CD4-positive, alpha-beta T cell treated with Interleukin-1 beta for 1 hour (primary cell): ENCODE results near the gene ZNF331.
A peak's percentile ranks its signal among the peaks of the same experiment; 100 is the strongest.
"Not testable (repeated sequence)": the region's sequence is repeated elsewhere in the genome, so short reads cannot be mapped to it uniquely, and the experiment has no call there.

Experiments used
- DNase-seq, 2 donors: peaks; one replicate each; pipeline ENCODE4 v3.0.0-alpha.2; 2020 to 2022

The ZNF331 gene

DNA sequence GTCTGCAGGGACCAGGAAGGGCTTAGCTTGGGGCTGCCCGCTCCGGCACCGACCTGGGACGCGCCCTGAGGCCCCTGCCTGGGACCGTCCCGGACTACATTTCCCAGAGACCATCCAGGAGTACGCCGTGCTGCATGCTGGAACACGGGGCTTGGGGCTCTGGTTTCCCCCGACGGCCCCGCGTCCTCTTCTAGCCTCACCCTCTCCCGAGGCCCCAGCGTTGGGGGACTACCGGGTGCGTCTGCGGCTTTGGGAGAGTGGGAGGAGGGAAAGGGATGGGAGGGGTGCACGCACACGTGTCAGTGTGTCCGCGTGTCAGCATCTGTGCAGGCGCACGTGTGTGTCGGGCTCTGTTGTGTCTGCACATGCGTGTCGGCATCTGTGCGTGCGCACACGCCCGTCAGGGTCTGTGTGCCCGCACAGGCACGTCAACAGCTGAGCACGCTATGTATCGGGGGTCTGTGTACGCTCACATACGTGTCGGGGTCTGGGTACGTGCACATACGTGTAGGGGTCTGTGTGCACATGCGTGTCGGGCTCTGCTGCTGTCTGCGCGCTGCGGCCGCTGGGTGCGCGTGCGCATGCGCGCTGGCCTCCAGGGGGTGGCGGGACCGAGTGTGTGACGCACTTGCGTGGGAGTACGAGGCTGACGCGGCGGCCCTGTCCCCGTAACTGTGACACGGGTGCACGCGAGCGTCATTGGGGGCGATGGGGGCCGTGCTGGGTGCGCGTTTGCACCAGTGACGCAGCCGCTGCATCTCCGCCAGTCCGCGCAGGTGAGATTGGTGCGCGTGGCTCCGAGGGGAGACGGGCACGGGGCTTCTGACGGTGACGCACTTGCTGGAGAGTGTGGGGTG lies at the start of gene ZNF331:
ZNF331 (plus strand) TSS at position 625 of the 857 bp plus-strand sequence. CDS start 31,232 bp downstream, outside the sequence.
- DNase-seq, result peak; percentile 91 to 96

GRCh38 chr19:53492153-53492552 lies 45.8 kb upstream of the ZNF331 start:
- DNase-seq, result no peak

DNA sequence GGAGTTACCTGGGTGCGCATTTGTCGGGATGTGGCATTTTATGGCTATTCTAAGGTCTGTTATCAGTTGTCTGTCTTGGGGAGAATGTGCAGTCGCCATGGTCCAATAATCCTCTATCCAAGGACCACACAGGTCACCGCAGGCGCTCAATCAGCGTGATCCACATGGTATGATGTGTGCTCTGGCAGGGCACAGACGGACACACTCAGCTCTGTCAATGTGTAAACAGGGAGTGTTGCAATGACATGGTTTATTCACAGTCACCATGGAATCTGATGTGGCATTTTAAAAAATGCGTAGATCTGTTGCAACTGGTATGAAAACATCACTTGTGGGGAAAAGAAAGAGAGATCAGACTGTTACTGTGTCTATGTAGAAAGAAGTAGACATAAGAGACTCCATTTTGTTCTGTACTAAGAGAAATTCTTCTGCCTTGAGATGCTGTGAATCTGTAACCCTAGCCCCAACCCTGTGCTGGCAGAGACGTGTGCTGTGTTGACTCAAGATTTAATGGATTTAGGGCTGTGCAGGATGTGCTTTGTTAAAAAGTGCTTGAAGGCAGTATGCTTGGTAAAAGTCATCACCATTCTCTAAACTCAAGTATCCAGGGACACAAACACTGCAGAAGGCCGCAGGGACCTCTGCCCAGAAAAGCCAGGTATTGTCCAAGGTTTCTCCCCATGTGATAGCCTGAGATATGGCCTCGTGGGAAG lies 40.5 kb upstream of the ZNF331 start:
- not testable (repeated sequence) for DNase-seq

GRCh38 chr19:53498024-53498395 lies 39.9 kb upstream of the ZNF331 start:
- DNase-seq, result not testable (repeated sequence)

- not testable (repeated sequence) for DNase-seq
Measured at GRCh38 chr19:53503151-53503550, 34.8 kb upstream of the ZNF331 start.

DNA sequence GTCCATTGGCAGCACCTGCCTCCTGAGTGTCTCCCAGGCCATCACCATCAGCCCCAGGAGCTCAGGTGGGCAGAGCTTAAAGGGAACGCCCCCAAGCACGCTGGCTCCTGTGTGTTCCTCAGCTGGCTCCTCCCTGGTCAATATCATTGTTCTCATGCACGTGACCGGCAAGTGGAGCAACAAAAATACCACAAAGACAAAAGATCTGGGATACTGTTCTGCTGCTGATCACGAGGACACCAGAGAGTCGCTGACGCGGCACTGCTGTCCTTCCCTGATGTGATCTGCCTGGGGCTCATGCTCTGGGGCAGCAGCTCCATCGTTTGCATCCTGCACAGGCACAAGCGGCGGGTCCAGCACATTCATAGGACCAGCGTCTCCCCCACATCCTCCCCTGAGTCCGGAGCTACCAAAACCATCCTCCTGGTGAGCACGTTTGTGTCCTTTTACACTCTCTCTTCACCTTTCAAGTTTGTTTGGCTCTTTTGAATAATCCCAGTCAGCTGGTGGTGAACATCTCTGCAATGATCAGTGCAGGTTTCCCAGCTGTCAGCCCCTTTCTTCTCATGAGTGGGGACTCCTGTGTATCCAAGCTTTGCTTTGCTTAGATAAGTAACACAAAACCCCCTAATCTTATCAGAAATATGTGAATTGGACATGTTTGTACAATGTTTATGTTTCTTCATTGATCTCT lies 34.1 kb upstream of the ZNF331 start:
- DNase-seq, result not testable (repeated sequence)

GRCh38 chr19:53504365-53504703 lies 33.6 kb upstream of the ZNF331 start:
- not testable (repeated sequence) for DNase-seq

DNA sequence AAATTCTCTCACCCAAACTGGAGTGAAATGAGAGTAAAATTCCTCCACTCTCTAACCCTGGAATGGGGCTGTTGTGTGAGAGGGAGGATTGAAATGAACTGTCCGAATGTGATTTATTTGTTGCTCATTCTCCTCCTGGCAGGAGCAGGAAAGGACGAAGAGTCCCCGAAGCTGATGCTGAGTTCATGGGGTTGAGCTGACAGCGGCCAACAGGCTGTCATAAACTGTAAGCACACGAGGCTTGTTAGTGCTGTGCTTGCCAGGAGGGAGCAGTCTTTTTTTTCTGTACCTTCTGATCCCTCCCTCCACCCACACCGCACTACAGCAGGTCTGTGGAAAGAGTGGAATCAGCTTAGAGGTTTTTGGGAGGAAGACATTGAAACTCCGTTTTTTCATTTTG lies 33.1 kb upstream of the ZNF331 start:
- DNase-seq, result no peak

GRCh38 chr19:53506728-53507127 lies 31.2 kb upstream of the ZNF331 start:
- no peak for DNase-seq

- DNase-seq, result no peak
Measured at GRCh38 chr19:53507523-53508442, 30.2 kb upstream of the ZNF331 start.

DNA sequence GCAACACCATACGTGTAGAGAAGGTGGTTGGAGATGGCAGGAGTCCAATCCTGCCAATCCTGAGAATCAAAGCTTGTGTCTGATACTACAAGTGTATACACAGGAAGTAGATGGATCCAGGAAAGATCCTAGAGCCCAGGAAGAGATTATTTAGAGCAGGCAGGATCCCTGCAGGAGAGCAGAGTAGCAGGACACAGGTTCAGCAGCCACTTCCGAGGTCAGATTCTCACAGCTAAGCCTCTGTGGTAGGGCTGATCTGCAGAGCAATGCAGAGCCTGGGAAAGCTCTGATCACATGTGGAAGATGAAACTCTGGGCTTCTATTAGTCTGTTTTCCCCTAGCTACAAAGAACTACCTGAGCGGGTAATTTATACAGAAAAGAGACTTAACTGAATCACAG lies 28.5 kb upstream of the ZNF331 start:
- DNase-seq, result no peak

DNA sequence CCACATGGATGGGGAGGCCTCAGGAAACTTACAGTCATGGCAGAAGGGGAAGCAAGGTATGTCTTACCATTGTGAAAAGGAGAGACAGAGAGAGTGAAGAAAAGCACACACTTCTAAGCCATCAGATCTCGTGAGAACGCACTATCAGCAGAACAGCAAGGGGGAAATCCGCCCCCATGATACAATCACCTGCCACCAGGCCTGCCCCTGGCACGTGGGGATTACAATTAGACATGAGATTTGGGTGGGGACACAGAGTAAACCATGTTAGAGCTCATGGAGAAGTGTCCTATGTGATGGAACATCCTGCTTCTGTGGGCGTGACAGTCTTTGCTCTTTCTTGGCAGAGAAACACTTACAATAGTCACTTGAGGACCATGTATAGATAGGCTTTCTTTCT lies 28.1 kb upstream of the ZNF331 start:
- no peak for DNase-seq

DNA sequence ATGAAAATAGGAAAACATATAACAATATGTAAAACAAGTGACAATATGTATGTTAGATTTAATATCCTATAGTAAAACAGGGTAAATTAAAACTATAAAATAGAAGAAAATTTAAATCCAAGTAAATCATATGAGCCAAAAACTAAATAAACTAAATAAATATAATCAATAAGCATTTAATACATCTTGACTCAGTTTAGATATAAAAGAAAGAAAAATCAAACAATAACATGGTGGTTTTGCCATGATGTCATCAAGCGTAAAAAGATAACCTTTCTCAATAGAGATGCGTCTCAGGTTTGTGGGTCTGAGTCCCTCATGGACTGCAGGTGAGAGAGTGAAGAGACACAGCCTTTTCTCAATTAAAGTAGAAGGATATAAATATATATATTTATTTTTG lies 26.6 kb upstream of the ZNF331 start:
- no peak for DNase-seq

DNA sequence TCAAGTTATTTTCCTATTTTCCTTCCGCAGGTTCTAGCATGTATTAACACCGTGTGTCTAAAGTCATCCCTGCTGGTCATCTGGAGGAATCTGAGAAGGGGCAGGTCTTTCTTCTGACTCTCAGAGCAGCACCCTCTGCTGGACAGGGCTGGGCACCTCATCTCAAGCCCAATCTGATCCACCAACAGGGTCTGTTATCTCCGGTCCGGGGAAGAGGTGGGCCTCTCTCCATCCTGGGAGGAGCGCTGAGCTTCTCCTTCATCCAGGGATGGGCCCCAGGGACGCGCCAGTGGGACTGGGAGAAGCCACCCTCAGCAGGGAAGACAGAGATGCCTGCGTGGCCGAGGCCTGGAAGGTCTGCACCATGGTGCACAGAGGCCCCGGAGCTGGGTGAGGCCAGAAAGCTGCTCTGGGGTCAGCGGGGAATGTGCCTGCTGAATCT lies 26.0 kb upstream of the ZNF331 start:
- DNase-seq, result peak; percentile 56

GRCh38 chr19:53515047-53515446 lies 22.9 kb upstream of the ZNF331 start:
- not testable (repeated sequence) for DNase-seq

GRCh38 chr19:53517114-53517741 lies 20.7 kb upstream of the ZNF331 start:
- no peak for DNase-seq

DNA sequence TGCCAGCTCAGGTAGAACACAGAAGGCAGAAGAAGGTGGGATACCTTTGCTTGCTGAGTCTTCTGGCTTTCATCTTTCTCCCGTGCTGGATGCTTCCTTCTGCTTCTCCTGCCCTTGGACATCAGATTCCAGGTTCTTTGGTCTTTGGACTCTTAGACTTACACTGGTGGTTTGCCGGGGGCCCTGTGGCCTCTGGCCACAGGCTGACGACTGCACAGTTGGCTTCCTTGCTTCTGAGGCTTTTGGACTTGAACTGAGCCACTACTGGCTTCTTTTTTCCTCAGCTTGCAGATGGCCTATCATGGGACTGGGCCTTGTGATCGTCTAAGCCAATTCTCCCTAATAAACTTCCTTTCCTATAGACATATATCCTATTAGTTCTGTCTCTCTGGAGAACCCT lies 19.8 kb upstream of the ZNF331 start:
- no peak for DNase-seq

GRCh38 chr19:53518716-53519115 lies 19.2 kb upstream of the ZNF331 start:
- DNase-seq, result no peak

- no peak for DNase-seq
Measured at GRCh38 chr19:53519446-53519845, 18.5 kb upstream of the ZNF331 start.

GRCh38 chr19:53520163-53520546 lies 17.8 kb upstream of the ZNF331 start:
- no peak for DNase-seq

GRCh38 chr19:53520547-53521372 lies 17.2 kb upstream of the ZNF331 start:
- DNase-seq, result peak; percentile 94 to 95
